ENCODE measurements around the gene FAM180B.
"Not testable (repeated sequence)": the region's sequence is repeated elsewhere in the genome, so short reads cannot be mapped to it uniquely, and the experiment has no call there.

The FAM180B gene

DNA sequence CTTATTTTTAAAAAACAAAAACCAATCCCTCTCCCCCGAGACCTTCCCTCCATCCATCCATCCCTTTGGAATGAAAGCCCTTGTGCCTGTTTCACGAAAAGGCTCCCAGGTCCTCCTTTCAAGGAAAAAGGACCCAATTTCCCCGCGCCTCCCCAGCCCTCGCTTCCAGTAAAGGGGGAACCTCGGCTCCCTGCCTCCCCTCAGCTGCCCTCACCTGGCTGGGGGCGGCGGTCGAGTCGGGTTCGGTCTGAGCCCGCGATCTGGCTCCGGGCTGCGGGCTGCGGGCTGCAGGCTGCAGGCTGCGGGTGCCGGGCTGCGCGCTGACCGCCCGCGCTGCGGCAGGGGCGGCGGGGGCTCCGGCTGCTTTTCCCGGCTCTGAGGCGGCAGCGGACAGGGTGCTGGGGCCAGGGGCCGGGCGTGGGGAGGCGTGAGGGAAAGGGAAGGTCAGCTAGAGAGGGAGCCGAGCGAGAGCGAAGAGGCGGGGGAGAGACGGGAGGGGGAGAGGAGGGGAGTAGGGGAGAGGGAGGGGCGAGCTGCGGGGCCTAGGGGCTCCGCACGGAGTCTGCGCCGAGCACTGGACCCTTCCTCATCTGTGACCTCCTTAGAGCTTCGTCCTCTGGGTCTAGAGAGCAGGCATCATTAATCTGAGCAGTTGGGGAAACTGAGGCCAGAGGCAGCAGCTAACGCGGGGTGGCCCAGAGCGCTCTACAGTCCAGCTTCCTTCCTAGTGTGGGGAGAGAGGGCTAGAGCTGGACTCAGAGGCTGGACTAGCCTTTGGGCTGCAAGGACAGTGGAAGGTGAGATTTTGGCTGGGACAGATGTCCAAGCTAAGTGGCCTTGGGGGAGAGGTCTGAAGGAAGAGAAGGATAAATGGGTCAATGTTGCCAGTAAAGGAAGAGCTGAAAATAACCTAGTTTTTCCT lies 7.7 kb downstream of the FAM180B start, which contains the start of gene C1QTNF4:
Gene C1QTNF4, minus strand, starts transcription at position 478 of the 922 bp plus-strand sequence. CDS start 3,601 bp downstream, outside the sequence.
- no peak for DNase-seq (ENCODE audit: low read depth in 2 of 2)

DNA sequence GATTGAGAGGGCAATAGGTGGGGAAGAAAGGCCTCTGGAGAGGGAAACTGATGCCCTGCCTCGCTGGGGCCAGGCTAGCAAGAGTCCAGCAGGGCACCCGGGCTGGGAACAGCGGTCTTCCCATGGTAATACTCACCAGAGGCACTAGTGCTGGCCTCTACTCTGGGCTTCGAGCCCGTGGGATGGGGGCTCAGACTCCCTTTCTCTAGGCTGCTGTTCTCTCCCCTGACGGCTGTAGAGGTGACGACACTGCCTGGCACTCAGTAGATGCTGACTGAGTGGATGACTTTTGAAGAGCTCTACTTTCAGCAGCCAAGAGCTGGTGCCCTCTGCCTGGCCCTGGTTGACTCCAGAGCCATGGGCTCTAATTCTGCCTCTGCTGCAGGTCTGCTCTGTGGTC lies 8.6 kb downstream of the FAM180B start:
- no peak for DNase-seq (ENCODE audit: low read depth in 2 of 2)

DNA sequence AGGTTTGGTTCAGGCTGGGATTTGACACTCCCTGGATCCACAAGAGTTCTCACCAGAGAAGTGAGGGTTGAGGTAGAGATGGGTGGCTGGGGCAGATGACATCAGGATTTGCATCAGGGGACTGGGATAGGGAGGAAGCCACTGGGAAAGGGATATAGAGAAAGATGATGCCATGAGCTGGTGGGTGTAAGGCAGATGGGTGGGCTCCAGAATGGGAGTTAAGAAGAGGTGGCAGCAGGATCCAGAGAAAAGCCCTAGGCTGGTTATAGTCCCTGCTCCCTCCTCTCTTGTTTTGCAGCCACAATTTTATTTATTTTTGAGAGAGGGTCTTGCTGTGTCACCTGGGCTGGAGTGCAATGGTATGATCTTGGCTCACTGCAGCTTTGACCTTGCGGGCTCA lies 9.5 kb downstream of the FAM180B start:
- DNase-seq (ENCODE audit: low read depth in 2 of 2): no peak

DNA sequence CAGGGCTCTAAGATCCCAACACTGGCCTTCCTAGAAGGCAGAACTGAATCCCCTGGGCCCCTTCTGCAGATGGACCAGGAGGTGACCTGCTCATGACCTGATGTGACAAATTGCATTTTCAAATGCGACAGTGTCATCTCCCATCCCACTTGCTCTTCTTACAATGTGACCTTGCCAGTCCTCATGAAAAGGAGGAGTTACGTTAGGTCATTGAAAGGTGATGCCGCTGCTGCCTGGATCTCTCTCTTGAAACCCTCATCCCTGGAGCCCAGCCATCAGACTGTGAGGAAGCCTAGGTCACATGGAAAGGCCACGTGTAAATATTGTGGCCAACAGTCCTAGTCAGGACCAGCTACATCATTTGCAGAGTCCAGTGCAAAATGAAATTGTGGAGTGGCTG lies 13.4 kb downstream of the FAM180B start:
- no peak for DNase-seq (ENCODE audit: low read depth in 2 of 2)

DNA sequence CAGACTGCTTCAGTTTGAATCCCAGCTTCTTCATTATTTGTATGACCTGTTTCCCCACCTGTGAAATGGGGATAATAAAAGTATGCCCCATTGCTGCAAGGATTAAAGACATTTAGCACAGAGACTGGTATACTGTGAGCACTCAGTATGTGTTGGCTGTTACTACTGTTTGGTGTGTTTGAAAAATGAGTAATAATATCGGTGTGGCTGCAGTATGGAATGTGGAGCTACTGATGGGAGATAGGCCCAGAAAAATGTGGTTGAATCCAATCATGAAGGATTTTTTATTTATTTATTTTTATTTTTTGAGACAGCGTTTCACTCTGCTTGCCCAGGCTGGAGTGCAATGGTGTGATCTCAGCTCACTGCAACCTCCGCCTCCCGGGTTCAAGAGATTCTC lies 16.8 kb downstream of the FAM180B start:
- DNase-seq (ENCODE audit: low read depth in 2 of 2): no peak

DNA sequence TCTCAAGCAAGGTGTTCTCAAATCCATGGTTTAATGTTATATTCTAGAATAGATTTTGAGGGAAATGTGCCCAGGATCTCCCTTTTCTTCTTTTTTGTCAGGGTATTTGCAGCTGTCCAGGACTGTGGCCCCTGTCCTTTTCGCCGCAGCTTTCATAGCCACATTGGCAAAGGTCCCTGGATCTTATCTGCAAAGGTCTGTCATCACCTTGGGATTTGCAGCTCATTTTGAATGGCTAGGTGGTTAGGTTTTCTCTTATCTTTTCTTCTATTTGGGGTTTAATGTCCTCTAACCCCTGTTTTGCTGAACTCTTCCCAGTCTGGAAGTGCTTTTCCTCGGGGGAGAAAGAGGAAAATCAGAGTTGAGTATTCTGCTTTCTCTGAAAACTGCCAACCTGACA lies 19.4 kb downstream of the FAM180B start:
- DNase-seq (ENCODE audit: low read depth in 2 of 2): no peak

DNA sequence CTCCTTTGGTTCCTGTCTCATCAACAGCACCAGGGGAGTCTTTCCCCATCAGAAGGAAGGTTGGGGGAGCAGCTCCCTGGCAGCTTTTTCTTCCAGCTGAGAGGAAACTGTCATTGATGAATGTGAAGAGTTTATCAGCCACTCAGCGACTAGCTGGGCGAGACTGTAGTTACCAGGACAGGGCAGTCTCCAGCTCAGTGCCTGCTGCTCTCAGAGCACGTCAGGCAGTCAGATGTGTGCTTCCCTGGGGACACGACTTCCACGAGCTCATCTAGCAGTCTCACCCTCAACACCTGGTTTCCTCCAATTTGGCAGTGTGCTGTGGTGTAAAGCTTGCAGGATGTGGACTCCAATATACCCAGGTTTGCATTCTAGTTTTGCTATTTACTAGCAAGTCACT lies 20.3 kb downstream of the FAM180B start:
- no peak for DNase-seq (ENCODE audit: low read depth in 2 of 2)

DNA sequence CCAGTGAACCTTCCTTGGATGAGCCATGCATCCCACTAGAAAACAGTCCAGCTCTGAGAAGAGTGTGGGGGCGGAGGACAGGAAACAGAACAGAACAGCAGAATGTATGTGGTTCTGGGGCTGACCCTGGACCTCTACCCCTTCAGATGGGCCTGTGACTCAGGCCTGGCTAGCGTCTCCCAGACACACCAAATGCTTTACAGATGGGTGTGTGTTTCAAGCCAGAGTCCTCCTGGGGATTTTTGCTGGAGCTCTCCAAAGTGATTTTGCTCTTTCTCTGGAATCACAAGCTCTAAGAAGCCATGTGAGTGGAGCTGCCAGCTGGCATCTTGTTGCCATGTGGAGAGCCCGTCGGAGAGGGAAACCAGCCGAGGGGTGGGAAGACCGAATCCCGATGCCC lies 20.9 kb downstream of the FAM180B start:
- no peak for DNase-seq (ENCODE audit: low read depth in 2 of 2)

DNA sequence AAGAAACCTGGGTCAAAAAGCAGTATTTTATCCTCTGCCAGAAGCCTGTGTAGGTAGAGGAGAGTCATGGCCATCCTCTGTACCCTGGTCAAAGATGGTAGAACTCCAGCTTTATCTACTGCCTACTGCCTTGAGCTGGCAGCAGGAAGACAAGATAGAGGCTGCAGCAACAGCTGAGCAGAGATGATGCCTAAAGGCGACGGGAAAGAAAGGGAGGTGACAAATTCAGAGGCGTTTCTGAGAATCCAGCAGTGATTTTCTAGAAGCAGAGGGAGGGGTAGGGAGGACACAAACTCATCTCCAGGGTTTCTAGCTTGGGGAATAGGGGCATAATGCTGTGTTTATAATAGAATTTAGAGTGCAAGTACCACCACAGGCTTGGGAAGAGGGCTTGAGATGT lies 23.2 kb downstream of the FAM180B start:
- DNase-seq (ENCODE audit: low read depth in 2 of 2): no peak

DNA sequence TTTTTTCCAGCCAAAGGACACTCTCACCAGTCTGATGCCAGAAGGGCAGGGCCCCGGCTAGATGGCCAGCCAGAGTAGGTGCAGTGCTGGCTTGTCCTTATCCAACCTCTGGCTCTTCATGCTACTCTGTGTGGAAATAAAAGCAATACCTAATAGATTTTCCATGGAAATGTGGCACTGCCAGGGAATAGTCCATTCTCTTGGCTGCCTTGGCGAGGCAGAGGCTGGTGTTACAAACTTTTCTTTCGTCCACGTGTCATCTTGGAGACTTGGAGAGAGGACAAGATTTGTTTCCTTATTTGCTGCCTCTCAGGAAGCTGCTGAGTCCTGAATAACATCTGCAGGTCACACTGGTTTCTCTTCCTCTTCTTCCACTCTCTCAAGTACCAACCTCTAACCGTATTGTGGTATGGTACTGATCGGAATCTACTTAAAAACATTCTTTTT lies 24.9 kb downstream of the FAM180B start:
- no peak for DNase-seq (ENCODE audit: low read depth in 2 of 2)

DNA sequence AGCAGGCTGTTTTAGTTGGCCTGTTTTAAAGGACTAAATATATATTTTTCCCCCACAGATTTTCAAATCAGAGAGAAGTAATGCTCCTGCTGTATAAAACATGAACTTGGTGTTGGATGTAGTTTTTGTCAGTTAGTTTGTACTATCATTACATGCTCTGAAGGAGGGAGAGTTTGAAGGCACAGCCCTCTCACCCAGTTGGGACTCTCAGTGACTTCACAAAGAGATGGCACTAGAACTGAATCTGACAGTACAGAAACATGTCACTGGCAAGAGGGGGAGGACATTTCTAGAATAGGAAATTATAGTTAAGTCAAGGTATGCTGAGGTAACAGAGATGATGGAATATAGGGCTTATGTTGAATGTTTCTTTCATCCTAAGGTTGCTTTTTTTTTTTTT lies 28.8 kb downstream of the FAM180B start:
- no peak for DNase-seq (ENCODE audit: low read depth in 2 of 2)

DNA sequence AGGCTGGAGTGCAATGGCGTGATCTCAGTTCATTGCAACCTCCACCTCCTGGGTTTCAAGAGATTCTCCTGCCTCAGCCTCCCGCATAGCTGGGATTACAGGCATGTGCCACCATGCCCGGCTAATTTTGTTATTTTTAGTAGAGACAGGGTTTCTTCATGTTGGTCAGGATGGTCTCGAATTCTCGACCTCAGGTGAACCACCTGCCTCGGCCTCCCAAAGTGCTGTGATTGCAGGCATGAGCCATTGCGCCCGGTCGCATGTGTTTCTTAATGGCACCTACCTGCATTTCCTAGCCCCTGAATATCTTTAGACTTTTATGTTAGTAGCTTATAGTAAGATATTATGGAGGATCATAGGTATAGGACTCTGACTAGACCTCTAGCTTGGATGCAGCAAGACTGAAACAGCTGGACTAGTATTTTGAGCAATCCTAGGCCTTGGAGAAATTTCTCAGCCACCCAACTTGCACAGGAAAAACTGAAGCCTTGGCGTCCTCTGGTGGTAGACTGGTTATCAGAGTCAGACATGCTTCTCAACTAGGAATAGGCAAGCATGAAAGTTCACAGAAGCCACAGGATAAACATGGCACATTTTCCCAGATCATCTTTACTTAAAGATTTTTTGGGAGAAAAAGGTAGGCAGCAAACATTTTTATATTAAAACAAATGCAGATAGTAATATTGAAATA lies 30.4 kb downstream of the FAM180B start:
- no peak for DNase-seq (ENCODE audit: low read depth in 2 of 2)

DNA sequence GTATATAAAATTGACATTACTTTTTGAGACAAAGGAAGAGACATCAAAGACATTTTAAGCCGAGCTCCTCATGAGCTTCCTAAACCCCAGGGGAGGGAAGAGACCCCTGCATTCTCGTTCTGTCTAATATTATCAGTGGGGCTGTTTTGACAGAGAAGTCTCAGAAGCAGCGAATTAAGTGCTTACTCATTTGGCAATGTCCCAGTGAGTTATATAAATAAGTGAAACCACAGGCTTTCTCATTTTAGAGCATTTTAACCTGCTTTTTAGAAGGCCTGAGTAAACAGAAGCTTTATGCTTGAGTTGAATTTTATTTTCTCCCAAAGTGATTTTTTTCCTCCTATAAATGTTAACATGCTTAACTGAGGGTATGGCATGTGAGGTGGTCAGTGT lies 30.9 kb downstream of the FAM180B start:
- DNase-seq (ENCODE audit: low read depth in 2 of 2): no peak

DNA sequence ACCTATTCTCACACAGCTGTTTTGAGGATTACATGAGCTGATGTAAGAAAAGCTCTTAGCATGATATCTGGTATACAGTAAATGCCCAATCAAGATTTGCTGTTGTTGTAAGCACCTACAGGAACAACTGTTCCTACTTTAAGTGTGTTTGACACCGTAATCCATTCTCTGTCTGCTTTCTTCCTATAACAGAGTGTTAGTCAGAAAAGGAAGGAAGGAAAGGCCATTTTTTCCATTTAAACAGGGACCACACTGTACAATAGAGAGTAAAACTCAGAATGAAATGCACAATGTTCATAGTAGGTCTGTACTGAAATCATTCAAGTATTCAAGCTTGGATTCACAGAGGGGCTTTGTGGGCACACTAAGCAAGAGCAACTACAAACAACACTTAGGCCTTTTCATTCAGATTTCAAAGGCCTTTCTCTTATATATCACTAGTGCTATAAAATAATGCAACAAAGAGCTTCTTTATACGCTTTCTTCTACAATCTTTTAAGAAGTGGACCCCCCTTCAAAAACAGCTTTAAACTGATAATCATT lies 34.4 kb downstream of the FAM180B start:
- DNase-seq (ENCODE audit: low read depth in 2 of 2): no peak

DNA sequence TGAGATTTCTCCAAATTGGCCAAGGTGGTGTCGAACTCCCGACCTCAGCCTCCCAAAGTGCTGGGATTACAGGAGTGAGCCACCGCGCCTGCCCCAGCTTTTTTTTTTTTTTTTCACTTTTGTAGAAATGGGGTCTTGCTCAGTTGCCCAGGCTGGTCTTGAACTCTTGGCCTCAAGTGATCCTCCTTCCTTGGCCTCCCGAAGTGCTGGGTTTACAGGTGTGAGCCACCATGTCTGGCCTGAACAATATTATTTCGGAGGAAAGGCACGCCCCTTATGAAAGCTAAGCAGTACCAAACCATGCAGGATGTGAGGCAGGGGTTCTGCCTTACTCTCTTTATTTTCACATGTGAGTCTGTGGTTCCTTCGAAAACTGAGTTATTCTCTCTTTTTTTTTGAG lies 39.8 kb downstream of the FAM180B start:
- no peak for DNase-seq (ENCODE audit: low read depth in 2 of 2)

DNA sequence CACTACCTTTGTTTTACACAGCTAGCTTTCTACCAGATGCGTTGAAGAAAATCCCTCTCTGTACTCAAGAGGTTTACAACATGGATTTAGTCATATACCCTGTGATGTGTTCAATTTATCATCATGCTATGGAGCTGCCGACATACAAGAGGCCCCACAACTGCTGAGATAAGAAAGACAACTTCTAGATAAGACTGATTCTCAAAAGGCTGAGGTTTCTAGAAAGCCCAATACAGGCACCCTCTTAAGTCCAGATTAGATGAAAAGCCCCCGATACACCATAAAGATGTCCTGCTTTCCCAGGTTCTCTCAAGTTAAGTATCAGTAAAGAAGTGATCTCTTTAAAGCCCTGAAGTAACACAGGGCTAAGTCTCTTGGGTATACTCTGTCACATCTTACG lies 41.5 kb downstream of the FAM180B start:
- no peak for DNase-seq (ENCODE audit: low read depth in 2 of 2)

DNA sequence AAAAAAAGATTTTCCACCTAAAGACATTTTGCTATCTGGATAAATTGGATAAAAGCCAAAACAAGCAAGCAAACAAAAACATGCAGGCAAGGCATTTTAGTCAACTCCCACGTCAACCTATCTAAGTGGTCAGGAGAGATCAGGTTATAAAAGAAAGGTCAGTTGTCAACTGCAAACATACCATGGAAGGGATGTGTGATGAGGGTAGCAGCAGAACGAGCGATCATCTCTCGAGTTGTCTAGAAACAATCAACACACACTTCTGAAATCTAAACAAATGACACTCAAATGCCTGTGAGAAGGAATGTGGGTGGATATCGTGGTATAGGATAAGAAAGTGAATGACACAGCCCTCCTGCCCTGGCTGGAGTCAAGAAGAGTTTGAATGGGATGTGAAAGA lies 45.0 kb downstream of the FAM180B start:
- no peak for DNase-seq (ENCODE audit: low read depth in 2 of 2)

DNA sequence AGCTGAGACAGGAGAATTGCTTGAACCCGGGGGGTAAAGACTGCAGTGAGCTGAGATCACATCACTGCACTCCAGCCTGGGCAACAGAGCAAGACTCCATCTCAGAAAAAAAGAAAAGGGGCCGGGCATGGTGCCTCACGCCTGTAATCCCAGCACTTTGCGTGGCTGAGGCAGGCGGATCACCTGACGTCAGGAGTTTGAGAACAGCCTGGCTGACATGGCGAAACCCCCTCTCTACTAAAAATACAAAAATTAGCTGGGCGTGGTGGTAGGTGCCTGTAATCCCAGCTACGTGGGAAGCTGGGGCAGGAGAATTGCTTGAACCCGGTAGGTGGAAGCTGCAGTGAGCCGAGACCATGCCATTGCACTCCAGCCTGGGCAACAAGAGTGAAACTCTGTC lies 49.9 kb downstream of the FAM180B start:
- not testable (repeated sequence) for DNase-seq (ENCODE audit: low read depth in 2 of 2)
